PC-9 (cell line): Measurements from ENCODE around the gene ANXA3. TPM values are rescaled to one million over a fixed set of nuclear protein-coding genes. Genes with fewer than 3 reads are reported as not detected.

Experiments used
- BruUV-seq: library from RNA; stranded (reverse); fragments of 400-500 nt; replicated peaks from 2 replicates; lab custom pipeline; 2021; lab: Mats Ljungman, UMichigan
- CTCF ChIA-PET: fragments of 300-600 bp; sonication (Branson Sonifier 250); formaldehyde crosslinking; loops from one replicate; lab custom pipeline; 2022; ENCODE audit warnings: antibody characterized with exemption; lab: Charles Lee
- POLR2A ChIA-PET: fragments of 300-600 bp; sonication (Branson Sonifier 250); formaldehyde crosslinking; loops from one replicate; lab custom pipeline; 2022; ENCODE audit warnings: antibody characterized with exemption; ENCODE audit not compliant: unreplicated experiment; lab: Charles Lee
- DNase-seq, 2 experiments: peaks; one replicate each; pipeline versions ENCODE4 v3.0.0 to v3.0.0-alpha.2; 2015 to 2022; ENCODE audit warnings: mixed read lengths in 1 of 2
- H2AFZ ChIP-seq: fragments of 200-600 bp; sonication (generic); 2 replicates; pipeline ENCODE4 v1.8.1; 2017; ENCODE audit warnings: antibody characterized with exemption
- H3F3A ChIP-seq: fragments of 200-600 bp; sonication (generic); 2 replicates; pipeline ENCODE4 v1.8.1; 2017; ENCODE audit warnings: antibody characterized with exemption, mild to moderate bottlenecking, low read depth; ENCODE audit not compliant: insufficient read depth
- H3K27ac ChIP-seq: fragments of 200-600 bp; sonication (generic); 2 replicates; pipeline ENCODE4 v1.6.1; 2016; ENCODE audit warnings: mixed run types
- H3K27me3 ChIP-seq: fragments of 200-600 bp; sonication (generic); 2 replicates; pipeline ENCODE4 v1.6.1; 2016; ENCODE audit warnings: low read depth, mixed run types; ENCODE audit not compliant: insufficient read depth
- H3K36me3 ChIP-seq: fragments of 200-600 bp; sonication (generic); 2 replicates; pipeline ENCODE4 v1.6.1; 2016; ENCODE audit warnings: low read depth, mixed run types
- H3K4me1 ChIP-seq: fragments of 200-600 bp; sonication (generic); replicated peaks from 2 replicates; pipeline ENCODE4 v1.6.1; 2016; ENCODE audit warnings: mixed run types; ENCODE audit not compliant: insufficient read depth
- H3K4me2 ChIP-seq: fragments of 200-600 bp; sonication (generic); 2 replicates; pipeline ENCODE4 v1.6.1; 2017; ENCODE audit warnings: mixed run types
- H3K4me3 ChIP-seq: fragments of 200-600 bp; sonication (generic); 2 replicates; pipeline ENCODE4 v1.6.1; 2016; ENCODE audit warnings: mixed run types
- H3K79me2 ChIP-seq: fragments of 200-600 bp; sonication (generic); 2 replicates; pipeline ENCODE4 v1.6.1; 2017; ENCODE audit warnings: low read depth, mixed run types
- H3K9me2 ChIP-seq: fragments of 200-600 bp; sonication (generic); 2 replicates; pipeline ENCODE4 v1.8.1; 2017; ENCODE audit warnings: mild to moderate bottlenecking; ENCODE audit not compliant: insufficient read depth
- H3K9me3 ChIP-seq: fragments of 200-600 bp; sonication (generic); 2 replicates; pipeline ENCODE4 v1.8.1; 2016; ENCODE audit warnings: low read depth; ENCODE audit not compliant: insufficient read depth
- H4K20me1 ChIP-seq: fragments of 200-600 bp; sonication (generic); 2 replicates; pipeline ENCODE4 v1.8.1; 2017; ENCODE audit not compliant: insufficient read depth
- EZH2 ChIP-seq: fragments of 200-600 bp; sonication (generic); IDR thresholded peaks from 2 replicates; pipeline ENCODE4 v1.8.0; 2017; ENCODE audit warnings: antibody characterized with exemption, low read depth
- intact Hi-C: fragments of 100-400 bp; cut with micrococcal nuclease; formaldehyde crosslinking; loops from one replicate; pipeline ENCODE4 v1.10.0; 2022; ENCODE audit not compliant: unreplicated experiment
- total RNA-seq: library from RNA; stranded (reverse); gene quantifications from 2 replicates; pipeline ENCODE4 v1.2.3, GENCODE V29; 2021
- TF ChIP-seq, protein P1 (sequence below): fragments of 200-600 bp; sonication (generic); conservative IDR thresholded peaks from 2 replicates; pipeline ENCODE4 v1.6.1; 2017; ENCODE audit warnings: mixed run types, antibody characterized with exemption, mild to moderate bottlenecking, moderate library complexity

ANXA3 gene
- total RNA-seq, 1 experiment from 2014 or later, result 140 TPM

DNA sequence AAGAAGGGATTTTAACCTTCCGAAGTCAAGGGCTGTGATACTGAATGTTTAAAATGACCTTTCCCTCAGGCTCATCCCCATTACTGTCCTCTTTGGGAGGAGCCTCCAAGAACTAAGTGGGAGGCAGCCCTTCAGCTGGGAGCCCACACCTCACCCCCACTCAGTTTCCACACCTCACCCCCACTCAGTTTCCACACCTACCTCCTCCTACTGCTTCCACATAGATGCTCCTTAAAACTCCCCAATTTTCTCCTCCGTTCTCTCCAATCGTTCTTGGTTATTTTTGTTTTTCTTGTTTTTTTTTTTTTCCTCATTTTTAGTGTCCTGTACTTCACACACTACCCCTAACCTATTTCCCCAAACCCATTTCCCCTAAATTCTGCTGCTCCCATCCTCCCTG is 31.6 kb upstream of the ANXA3 start:
- Histone ChIP-seq H3K9me2 (no peaks in the 10 kb centered on the region), H3K79me2 (no peaks in the 10 kb centered on the region), H3K9me3 (no peaks in the 10 kb centered on the region), H3K36me3 (no peaks in the 10 kb centered on the region), H3K4me2 (no peak overlapping the region), H2AFZ (no peak overlapping the region), H3K27ac (no peak overlapping the region), H4K20me1 (no peaks in the 10 kb centered on the region), H3F3A (no peaks in the 10 kb centered on the region), H3K4me1 (no peaks in the 10 kb centered on the region), H3K27me3 (no peaks in the 10 kb centered on the region), H3K4me3 (no peak overlapping the region)
- DNase-seq, result no peak
- TF ChIP-seq, protein P1, sequence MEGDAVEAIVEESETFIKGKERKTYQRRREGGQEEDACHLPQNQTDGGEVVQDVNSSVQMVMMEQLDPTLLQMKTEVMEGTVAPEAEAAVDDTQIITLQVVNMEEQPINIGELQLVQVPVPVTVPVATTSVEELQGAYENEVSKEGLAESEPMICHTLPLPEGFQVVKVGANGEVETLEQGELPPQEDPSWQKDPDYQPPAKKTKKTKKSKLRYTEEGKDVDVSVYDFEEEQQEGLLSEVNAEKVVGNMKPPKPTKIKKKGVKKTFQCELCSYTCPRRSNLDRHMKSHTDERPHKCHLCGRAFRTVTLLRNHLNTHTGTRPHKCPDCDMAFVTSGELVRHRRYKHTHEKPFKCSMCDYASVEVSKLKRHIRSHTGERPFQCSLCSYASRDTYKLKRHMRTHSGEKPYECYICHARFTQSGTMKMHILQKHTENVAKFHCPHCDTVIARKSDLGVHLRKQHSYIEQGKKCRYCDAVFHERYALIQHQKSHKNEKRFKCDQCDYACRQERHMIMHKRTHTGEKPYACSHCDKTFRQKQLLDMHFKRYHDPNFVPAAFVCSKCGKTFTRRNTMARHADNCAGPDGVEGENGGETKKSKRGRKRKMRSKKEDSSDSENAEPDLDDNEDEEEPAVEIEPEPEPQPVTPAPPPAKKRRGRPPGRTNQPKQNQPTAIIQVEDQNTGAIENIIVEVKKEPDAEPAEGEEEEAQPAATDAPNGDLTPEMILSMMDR, result no peak
- TF ChIP-seq EZH2, result no peak
- ChIA-PET POLR2A (no interaction called here), CTCF (no interaction called here)
- intact Hi-C loops, result loop anchor here (5.0 kb wide), 1 partner anchor 228 kb away; no protein-coding TSS in a partner anchor
- no TSS peak for BruUV-seq

DNA sequence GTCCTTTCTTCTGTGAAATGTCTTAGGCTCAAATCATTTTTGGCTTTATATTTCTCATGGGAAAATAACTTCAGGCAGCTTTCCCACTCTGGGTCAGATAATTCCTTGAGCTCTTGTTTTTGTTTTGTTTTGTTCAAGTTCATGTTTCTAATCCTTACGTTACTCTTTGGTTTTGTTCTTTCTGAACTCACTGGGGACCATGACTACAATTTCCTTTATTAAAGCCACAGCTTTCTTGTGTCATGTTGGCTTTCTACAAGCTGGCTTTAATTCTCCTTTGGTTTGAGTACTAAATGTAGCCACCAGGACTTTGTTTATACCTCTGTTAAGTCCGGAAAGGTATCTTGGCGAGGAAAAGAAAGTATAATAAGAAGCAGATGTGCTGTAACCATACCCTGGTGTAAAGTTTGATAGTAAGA is 30.8 kb upstream of the ANXA3 start:
- no peak overlapping the region for H2AFZ ChIP-seq
- DNase-seq, result no peak
- no TSS peak for BruUV-seq
- H3K4me1 ChIP-seq, result no peaks in the 10 kb centered on the region
- TF ChIP-seq EZH2, result no peak
- TF ChIP-seq, protein P1, result no peak
- H3K79me2 ChIP-seq, result no peaks in the 10 kb centered on the region
- intact Hi-C loops, result no loop called here
- no peaks in the 10 kb centered on the region for H4K20me1 ChIP-seq
- H3K27ac ChIP-seq, result no peak overlapping the region
- H3K27me3 ChIP-seq, result no peaks in the 10 kb centered on the region
- no peaks in the 10 kb centered on the region for H3K9me2 ChIP-seq
- no peaks in the 10 kb centered on the region for H3K9me3 ChIP-seq
- ChIA-PET POLR2A (no interaction called here), CTCF (no interaction called here)
- H3K4me2 ChIP-seq, result no peak overlapping the region
- H3K36me3 ChIP-seq, result no peaks in the 10 kb centered on the region
- H3K4me3 ChIP-seq, result no peak overlapping the region
- H3F3A ChIP-seq, result no peaks in the 10 kb centered on the region

DNA sequence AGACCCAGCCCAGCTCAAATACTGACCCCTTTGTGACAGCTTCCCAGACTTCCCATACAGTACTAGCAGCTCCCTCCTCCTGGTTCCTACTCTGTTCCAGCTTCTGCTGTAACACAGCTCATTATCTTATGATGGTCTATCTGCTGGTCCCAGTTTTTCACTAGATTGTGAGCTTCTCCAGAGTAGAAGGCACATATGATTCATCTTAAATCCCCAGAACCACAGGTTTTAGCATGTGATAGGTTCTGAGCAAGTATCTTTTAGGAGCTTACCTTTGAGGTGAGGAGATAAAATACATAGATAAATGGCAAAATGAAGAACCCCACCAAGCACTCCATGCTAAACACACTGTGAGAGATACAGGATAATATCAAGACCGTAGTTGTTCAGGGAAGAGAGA is 27.6 kb upstream of the ANXA3 start:
- ChIA-PET POLR2A (no interaction called here), CTCF (no interaction called here)
- intact Hi-C loops, result no loop called here
- Histone ChIP-seq H3K4me2 (no peak overlapping the region), H3F3A (no peaks in the 10 kb centered on the region; the same call in 1 of the 2 replicates), H4K20me1 (no peaks in the 10 kb centered on the region), H3K27ac (no peak overlapping the region), H3K4me1 (no peaks in the 10 kb centered on the region), H3K27me3 (no peaks in the 10 kb centered on the region), H3K36me3 (no peaks in the 10 kb centered on the region), H3K4me3 (no peak overlapping the region), H3K79me2 (no peaks in the 10 kb centered on the region), H2AFZ (no peak overlapping the region), H3K9me2 (no peaks in the 10 kb centered on the region), H3K9me3 (0 out of 2 replicates have a peak, but pooled peaks cover 2% of the 10 kb centered on the region)
- no TSS peak for BruUV-seq
- TF ChIP-seq EZH2, result no peak
- TF ChIP-seq, protein P1, result no peak
- DNase-seq, result no peak
